IPS-20b (cell line): ENCODE measurements around the gene MTX3.

Experiments
- H3K27ac ChIP-seq: one replicate; pipeline ENCODE4 v1.5.1; 2013; ENCODE audit warnings: low read length
- H3K27me3 ChIP-seq: 2 replicates; pipeline ENCODE4 v1.6.1; 2013; ENCODE audit warnings: mild to moderate bottlenecking, low read length, inconsistent platforms; ENCODE audit not compliant: insufficient read depth
- H3K36me3 ChIP-seq: 2 replicates; pipeline ENCODE4 v1.6.1; 2013; ENCODE audit warnings: low read depth, mild to moderate bottlenecking, inconsistent platforms, low read length, moderate library complexity; ENCODE audit not compliant: insufficient read depth
- H3K4me1 ChIP-seq: 2 replicates; pipeline ENCODE4 v1.6.1; 2013; ENCODE audit warnings: mild to moderate bottlenecking, control low read depth, inconsistent platforms, low read length, moderate library complexity; ENCODE audit not compliant: insufficient read depth
- H3K4me3 ChIP-seq: 2 replicates; pipeline ENCODE4 v1.5.1; 2013; ENCODE audit warnings: mild to moderate bottlenecking, low read length, inconsistent platforms
- H3K9ac ChIP-seq: 2 replicates; pipeline ENCODE4 v1.6.1; 2013; ENCODE audit warnings: low read depth, mild to moderate bottlenecking, inconsistent platforms, low read length, moderate library complexity
- H3K9me3 ChIP-seq: 2 replicates; pipeline ENCODE4 v1.6.1; 2013; ENCODE audit warnings: mild to moderate bottlenecking, low read depth, low read length, inconsistent platforms; ENCODE audit not compliant: insufficient read depth

The MTX3 gene

GRCh38 chr5:79959407-79959806 is 31.7 kb downstream of the MTX3 start:
- Histone ChIP-seq H3K9ac (no peak overlapping the region), H3K4me1 (peaks cover 14% of the 10 kb centered on the region), H3K9me3 (no peaks in the 10 kb centered on the region), H3K27ac (no peak overlapping the region), H3K27me3 (no peaks in the 10 kb centered on the region), H3K36me3 (no peaks in the 10 kb centered on the region), H3K4me3 (no peak overlapping the region)

- Histone ChIP-seq H3K4me1 (peaks cover 11% of the 10 kb centered on the region; the same call in 1 of the 2 replicates), H3K4me3 (no peak overlapping the region), H3K9ac (no peak overlapping the region), H3K27ac (no peak overlapping the region), H3K36me3 (no peaks in the 10 kb centered on the region), H3K9me3 (no peaks in the 10 kb centered on the region), H3K27me3 (no peaks in the 10 kb centered on the region)
Measured at GRCh38 chr5:79955941-79956670, 35.0 kb downstream of the MTX3 start.

GRCh38 chr5:79955356-79955895 is 35.6 kb downstream of the MTX3 start:
- Histone ChIP-seq H3K9me3 (no peaks in the 10 kb centered on the region), H3K9ac (no peak overlapping the region), H3K4me3 (no peak overlapping the region), H3K36me3 (no peaks in the 10 kb centered on the region), H3K27me3 (no peaks in the 10 kb centered on the region), H3K4me1 (peaks cover 11% of the 10 kb centered on the region; the same call in 1 of the 2 replicates), H3K27ac (no peak overlapping the region)

GRCh38 chr5:79954620-79955019 is 36.4 kb downstream of the MTX3 start:
- H3K27ac ChIP-seq = no peak overlapping the region
- H3K4me3 ChIP-seq = no peak overlapping the region
- no peaks in the 10 kb centered on the region for H3K36me3 ChIP-seq
- peaks cover 11% of the 10 kb centered on the region; the same call in 1 of the 2 replicates for H3K4me1 ChIP-seq
- no peak overlapping the region for H3K9ac ChIP-seq
- H3K9me3 ChIP-seq = no peaks in the 10 kb centered on the region
- no peaks in the 10 kb centered on the region for H3K27me3 ChIP-seq

- Histone ChIP-seq H3K36me3 (no peaks in the 10 kb centered on the region), H3K4me1 (no peaks in the 10 kb centered on the region), H3K27ac (no peak overlapping the region), H3K9ac (no peak overlapping the region), H3K27me3 (no peaks in the 10 kb centered on the region), H3K9me3 (no peaks in the 10 kb centered on the region), H3K4me3 (no peak overlapping the region)
Measured at GRCh38 chr5:79947567-79947966, 43.5 kb downstream of the MTX3 start.

GRCh38 chr5:79938468-79938867 is 52.6 kb downstream of the MTX3 start:
- no peak overlapping the region for H3K4me3 ChIP-seq
- no peaks in the 10 kb centered on the region for H3K4me1 ChIP-seq
- H3K9me3 ChIP-seq = no peaks in the 10 kb centered on the region
- no peak overlapping the region for H3K9ac ChIP-seq
- H3K36me3 ChIP-seq = no peaks in the 10 kb centered on the region
- H3K27ac ChIP-seq = no peak overlapping the region
- H3K27me3 ChIP-seq = no peaks in the 10 kb centered on the region

- no peak overlapping the region for H3K4me3 ChIP-seq
- no peak overlapping the region for H3K27ac ChIP-seq
- no peaks in the 10 kb centered on the region for H3K4me1 ChIP-seq
- no peaks in the 10 kb centered on the region for H3K9me3 ChIP-seq
- H3K36me3 ChIP-seq = no peaks in the 10 kb centered on the region
- no peak overlapping the region for H3K9ac ChIP-seq
- H3K27me3 ChIP-seq = no peaks in the 10 kb centered on the region
Measured at GRCh38 chr5:79936646-79937216, 54.3 kb downstream of the MTX3 start.

GRCh38 chr5:79936002-79936645 is 54.9 kb downstream of the MTX3 start:
- Histone ChIP-seq H3K27ac (no peak overlapping the region), H3K4me1 (no peaks in the 10 kb centered on the region), H3K9me3 (no peaks in the 10 kb centered on the region), H3K4me3 (no peak overlapping the region), H3K27me3 (no peaks in the 10 kb centered on the region), H3K36me3 (no peaks in the 10 kb centered on the region), H3K9ac (no peak overlapping the region)

- Histone ChIP-seq H3K4me3 (no peak overlapping the region), H3K9ac (no peak overlapping the region), H3K27me3 (no peaks in the 10 kb centered on the region), H3K36me3 (no peaks in the 10 kb centered on the region), H3K9me3 (no peaks in the 10 kb centered on the region), H3K4me1 (no peaks in the 10 kb centered on the region), H3K27ac (no peak overlapping the region)
Measured at GRCh38 chr5:79934681-79935080, 56.4 kb downstream of the MTX3 start.

- no peaks in the 10 kb centered on the region for H3K4me1 ChIP-seq
Measured at GRCh38 chr5:79932510-79933504, 58.3 kb downstream of the MTX3 start.

GRCh38 chr5:79931866-79932265 is 59.2 kb downstream of the MTX3 start:
- H3K4me3 ChIP-seq = no peak overlapping the region
- no peaks in the 10 kb centered on the region for H3K9me3 ChIP-seq
- H3K27ac ChIP-seq = no peak overlapping the region
- H3K27me3 ChIP-seq = no peaks in the 10 kb centered on the region
- H3K36me3 ChIP-seq = no peaks in the 10 kb centered on the region
- no peak overlapping the region for H3K9ac ChIP-seq
- no peaks in the 10 kb centered on the region for H3K4me1 ChIP-seq

More at GRCh38 chr5:79932510-79933504, 58.3 kb downstream of the MTX3 start:
- H3K27ac ChIP-seq = no peak overlapping the region
- no peak overlapping the region for H3K9ac ChIP-seq
- no peaks in the 10 kb centered on the region for H3K27me3 ChIP-seq
- no peaks in the 10 kb centered on the region for H3K9me3 ChIP-seq
- no peak overlapping the region for H3K4me3 ChIP-seq
- H3K36me3 ChIP-seq = no peaks in the 10 kb centered on the region
